SU-DHL-6 (cell line): ENCODE measurements around the gene IQCH.

Source experiments
- H2AFZ ChIP-seq: fragments of 200-600 bp; sonication (generic); 2 replicates; pipeline ENCODE4 v1.6.1; 2014; ENCODE audit warnings: low read depth, mild to moderate bottlenecking, moderate library complexity, mixed read lengths, antibody characterized with exemption, low read length; ENCODE audit not compliant: severe bottlenecking
- H3F3A ChIP-seq: fragments of 200-600 bp; shearing (Covaris generic); 2 replicates; pipeline ENCODE4 v1.6.0; 2016; ENCODE audit warnings: antibody characterized with exemption, mild to moderate bottlenecking; ENCODE audit not compliant: insufficient read depth
- H3K27ac ChIP-seq: fragments of 200-600 bp; sonication (generic); 2 replicates; pipeline ENCODE4 v1.5.1; 2016; ENCODE audit warnings: low read depth, mild to moderate bottlenecking, low read length, moderate library complexity, mixed read lengths
- H3K27me3 ChIP-seq: fragments of 200-600 bp; sonication (generic), shearing (Covaris generic); 2 replicates; pipeline ENCODE4 v1.6.0; 2014; ENCODE audit warnings: mild to moderate bottlenecking, low read length
- H3K36me3 ChIP-seq: fragments of 200-600 bp; sonication (generic); 2 replicates; pipeline ENCODE4 v1.6.1; 2014; ENCODE audit warnings: mild to moderate bottlenecking, low read length, mixed read lengths
- H3K4me2 ChIP-seq: fragments of 300-600, 200-600 bp; shearing (Covaris generic), sonication (generic); 2 replicates; pipeline ENCODE4 v1.6.0; 2014; ENCODE audit warnings: low read length, low read depth, mild to moderate bottlenecking; ENCODE audit not compliant: poor library complexity, severe bottlenecking
- H3K4me3 ChIP-seq: fragments of 200-600 bp; sonication (generic); 2 replicates; pipeline ENCODE4 v1.5.1; 2014; ENCODE audit warnings: antibody characterized with exemption, low read length, mild to moderate bottlenecking, mixed read lengths; ENCODE audit not compliant: insufficient read depth, poor library complexity, severe bottlenecking
- H3K79me2 ChIP-seq: fragments of 200-600 bp; sonication (generic); 2 replicates; pipeline ENCODE4 v1.6.1; 2014; ENCODE audit warnings: mild to moderate bottlenecking, low read length, moderate library complexity; ENCODE audit not compliant: insufficient read depth
- H3K9ac ChIP-seq: fragments of 200-600 bp; sonication (generic); 2 replicates; pipeline ENCODE4 v1.7.0; 2014; ENCODE audit warnings: mild to moderate bottlenecking, low read length
- H3K9me2 ChIP-seq: fragments of 200-600 bp; sonication (generic); replicated peaks from 2 replicates; pipeline ENCODE4 v1.6.1; 2014; ENCODE audit warnings: low read length; ENCODE audit not compliant: insufficient read depth
- H3K9me3 ChIP-seq: fragments of 200-600 bp; sonication (generic); 2 replicates; pipeline ENCODE4 v1.6.1; 2014; ENCODE audit warnings: low read length, mixed read lengths; ENCODE audit not compliant: insufficient read depth
- H4K20me1 ChIP-seq: fragments of 200-600 bp; sonication (generic); 2 replicates; pipeline ENCODE4 v1.6.1; 2014; ENCODE audit warnings: low read depth, mild to moderate bottlenecking, antibody characterized with exemption, low read length, moderate library complexity, mixed read lengths
- EZH2phosphoT487 ChIP-seq: fragments of 200-600 bp; sonication (generic), shearing (Covaris generic); conservative IDR thresholded peaks from 2 replicates; pipeline ENCODE4 v1.6.1; 2018; ENCODE audit warnings: mild to moderate bottlenecking, antibody characterized with exemption, low read length, moderate library complexity, mixed read lengths
- TF ChIP-seq, protein P1 (sequence below): fragments of 200-600 bp; sonication (generic); IDR thresholded peaks from one replicate; pipeline ENCODE4 v1.5.1; 2017; ENCODE audit warnings: antibody characterized with exemption, mild to moderate bottlenecking, low read length, moderate library complexity; ENCODE audit not compliant: insufficient read depth, poor library complexity, severe bottlenecking

IQCH gene

GRCh38 chr15:67216859-67217258, 37.7 kb upstream of the IQCH start:
- H3K27ac ChIP-seq: no peak overlapping the region
- no peak for TF ChIP-seq EZH2phosphoT487
- TF ChIP-seq, protein P1, sequence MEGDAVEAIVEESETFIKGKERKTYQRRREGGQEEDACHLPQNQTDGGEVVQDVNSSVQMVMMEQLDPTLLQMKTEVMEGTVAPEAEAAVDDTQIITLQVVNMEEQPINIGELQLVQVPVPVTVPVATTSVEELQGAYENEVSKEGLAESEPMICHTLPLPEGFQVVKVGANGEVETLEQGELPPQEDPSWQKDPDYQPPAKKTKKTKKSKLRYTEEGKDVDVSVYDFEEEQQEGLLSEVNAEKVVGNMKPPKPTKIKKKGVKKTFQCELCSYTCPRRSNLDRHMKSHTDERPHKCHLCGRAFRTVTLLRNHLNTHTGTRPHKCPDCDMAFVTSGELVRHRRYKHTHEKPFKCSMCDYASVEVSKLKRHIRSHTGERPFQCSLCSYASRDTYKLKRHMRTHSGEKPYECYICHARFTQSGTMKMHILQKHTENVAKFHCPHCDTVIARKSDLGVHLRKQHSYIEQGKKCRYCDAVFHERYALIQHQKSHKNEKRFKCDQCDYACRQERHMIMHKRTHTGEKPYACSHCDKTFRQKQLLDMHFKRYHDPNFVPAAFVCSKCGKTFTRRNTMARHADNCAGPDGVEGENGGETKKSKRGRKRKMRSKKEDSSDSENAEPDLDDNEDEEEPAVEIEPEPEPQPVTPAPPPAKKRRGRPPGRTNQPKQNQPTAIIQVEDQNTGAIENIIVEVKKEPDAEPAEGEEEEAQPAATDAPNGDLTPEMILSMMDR: no peak
- H3K4me3 ChIP-seq: no peak overlapping the region
- H3F3A ChIP-seq: no peaks in the 10 kb centered on the region
- no peak overlapping the region for H3K4me2 ChIP-seq
- no peaks in the 10 kb centered on the region for H3K79me2 ChIP-seq
- H2AFZ ChIP-seq: no peak overlapping the region
- no peak overlapping the region for H3K9ac ChIP-seq
- H3K36me3 ChIP-seq: no peaks in the 10 kb centered on the region
- no peaks in the 10 kb centered on the region for H3K27me3 ChIP-seq
- H4K20me1 ChIP-seq: no peaks in the 10 kb centered on the region
- no peaks in the 10 kb centered on the region for H3K9me3 ChIP-seq
- H3K9me2 ChIP-seq: no peaks in the 10 kb centered on the region

GRCh38 chr15:67218428-67218827, 36.2 kb upstream of the IQCH start:
- Histone ChIP-seq H3K4me3 (no peak overlapping the region), H3K79me2 (no peaks in the 10 kb centered on the region), H3F3A (no peaks in the 10 kb centered on the region), H3K9ac (no peak overlapping the region), H4K20me1 (no peaks in the 10 kb centered on the region), H3K27ac (no peak overlapping the region), H3K27me3 (no peaks in the 10 kb centered on the region), H3K9me2 (no peaks in the 10 kb centered on the region), H3K9me3 (no peaks in the 10 kb centered on the region), H2AFZ (no peak overlapping the region), H3K36me3 (no peaks in the 10 kb centered on the region), H3K4me2 (no peak overlapping the region)
- TF ChIP-seq, protein P1: no peak
- no peak for TF ChIP-seq EZH2phosphoT487

- no peaks in the 10 kb centered on the region for H3K36me3 ChIP-seq
- no peaks in the 10 kb centered on the region for H3K27me3 ChIP-seq
- no peak for TF ChIP-seq EZH2phosphoT487
- TF ChIP-seq, protein P1: no peak
- no peak overlapping the region for H3K4me3 ChIP-seq
- H3K9ac ChIP-seq: no peak overlapping the region
- H3F3A ChIP-seq: no peaks in the 10 kb centered on the region
- H3K9me2 ChIP-seq: no peaks in the 10 kb centered on the region
- no peaks in the 10 kb centered on the region for H3K79me2 ChIP-seq
- H2AFZ ChIP-seq: no peak overlapping the region
- H3K27ac ChIP-seq: no peak overlapping the region
- no peaks in the 10 kb centered on the region for H3K9me3 ChIP-seq
- no peak overlapping the region for H3K4me2 ChIP-seq
- H4K20me1 ChIP-seq: no peaks in the 10 kb centered on the region
These were observed 35.3 kb upstream of the IQCH start for GRCh38 chr15:67219288-67219687.
